Glomerular endothelial cell (primary cell): ENCODE data around the gene BICRA. TPM values are rescaled to one million over a fixed set of nuclear protein-coding genes. Genes with fewer than 3 reads are reported as not detected.

Experiments used
- DNase-seq: peaks from one replicate; pipeline ENCODE4 v3.0.0-alpha.2; 2011; ENCODE audit warnings: low read depth, low spot score; ENCODE audit errors: extremely low read depth
- total RNA-seq: library from RNA; depleted of rRNA; stranded (reverse); fragments of >200 nt; gene quantifications from 2 replicates; pipeline ENCODE4 v1.2.3, GENCODE V29; 2015

BICRA gene
- total RNA-seq, 1 donor from 2014 or later, result 25.4 TPM

GRCh38 chr19:47686679-47687450, 77.9 kb downstream of the BICRA start:
- no peak for DNase-seq

GRCh38 chr19:47687906-47688305, 79.0 kb downstream of the BICRA start:
- no peak for DNase-seq

- no peak for DNase-seq
These were observed 82.2 kb downstream of the BICRA start for GRCh38 chr19:47691090-47691489.

- no peak for DNase-seq
These were observed 82.8 kb downstream of the BICRA start for GRCh38 chr19:47691782-47692181.

- DNase-seq, result no peak
These were observed 84.6 kb downstream of the BICRA start for GRCh38 chr19:47693489-47693888.

GRCh38 chr19:47693903-47694302, 85.0 kb downstream of the BICRA start:
- no peak for DNase-seq

DNA sequence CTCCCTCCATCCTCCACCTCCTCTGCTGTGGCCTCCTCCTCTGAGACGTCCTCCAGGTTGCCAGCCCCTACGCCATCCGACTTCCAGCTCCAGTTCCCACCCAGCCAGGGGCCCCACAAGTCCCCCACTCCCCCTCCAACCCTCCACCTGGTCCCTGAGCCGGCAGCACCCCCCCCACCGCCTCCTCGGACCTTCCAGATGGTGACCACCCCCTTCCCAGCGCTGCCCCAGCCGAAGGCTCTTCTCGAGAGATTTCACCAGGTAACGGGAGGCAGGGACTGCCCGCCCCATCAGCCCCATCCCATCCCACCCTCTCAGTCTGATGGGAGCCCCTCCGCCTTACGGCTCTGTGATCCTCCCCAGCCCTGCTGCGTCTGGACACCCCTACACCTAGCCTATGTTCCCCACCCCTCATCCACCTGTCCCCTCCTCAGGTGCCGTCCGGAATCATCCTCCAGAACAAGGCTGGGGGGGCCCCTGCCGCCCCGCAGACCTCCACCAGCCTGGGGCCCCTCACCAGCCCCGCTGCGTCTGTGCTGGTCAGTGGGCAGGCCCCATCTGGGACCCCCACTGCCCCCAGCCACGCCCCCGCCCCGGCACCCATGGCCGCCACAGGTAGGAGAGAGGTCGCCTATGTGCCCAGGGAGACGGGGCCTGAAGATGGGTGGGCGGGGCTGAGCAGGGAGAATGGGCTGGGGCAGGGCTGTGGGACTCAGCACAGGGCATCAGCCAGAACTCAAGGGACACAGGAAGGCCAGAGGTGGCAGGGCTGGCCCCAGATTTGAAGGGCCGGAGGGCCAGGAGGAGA, 85.7 kb downstream of the BICRA start:
- DNase-seq, result no peak

GRCh38 chr19:47695533-47696262, 86.8 kb downstream of the BICRA start:
- no peak for DNase-seq

GRCh38 chr19:47696635-47697034, 87.7 kb downstream of the BICRA start:
- no peak for DNase-seq

DNA sequence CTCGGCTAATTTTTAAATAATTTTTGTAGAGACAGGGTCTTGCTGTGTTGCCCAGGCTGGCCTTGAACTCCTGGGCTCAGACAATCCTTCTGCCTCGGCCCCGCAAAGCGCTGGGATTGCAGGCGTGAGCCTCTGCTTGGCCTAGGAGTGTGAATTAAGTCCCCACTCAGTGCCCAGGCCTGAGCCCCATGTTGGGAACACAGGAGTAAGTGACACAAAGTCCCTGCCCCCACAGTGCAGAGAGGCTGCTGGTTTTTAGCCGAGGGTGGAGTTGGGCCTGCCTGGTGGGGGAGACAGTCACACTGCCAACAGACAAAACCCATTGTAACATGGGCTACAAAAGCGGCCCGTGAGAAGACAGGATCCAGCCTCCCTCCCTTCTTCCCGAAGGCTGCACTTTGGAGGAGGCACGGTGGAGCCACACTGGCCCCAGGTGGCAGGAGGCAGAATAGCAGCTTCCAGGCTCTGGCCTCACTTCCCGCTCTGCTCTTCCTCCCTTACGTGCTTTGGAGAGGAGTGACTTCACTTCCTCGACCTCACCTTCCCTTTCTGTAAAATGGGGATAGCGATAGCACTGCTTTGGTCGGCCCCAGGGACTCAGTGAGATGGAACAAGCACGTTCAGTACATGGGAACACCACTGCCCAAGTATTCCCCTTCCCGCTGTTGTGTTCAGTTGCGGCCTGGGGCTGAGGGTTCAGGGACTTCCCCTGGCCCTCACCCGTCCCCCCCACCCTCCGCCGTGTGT, 89.1 kb downstream of the BICRA start:
- DNase-seq, result peak; percentile 34

- DNase-seq, result no peak
These were observed 89.9 kb downstream of the BICRA start for GRCh38 chr19:47698631-47699359.

GRCh38 chr19:47699360-47699917, 90.5 kb downstream of the BICRA start:
- no peak for DNase-seq

GRCh38 chr19:47700934-47701716, 92.2 kb downstream of the BICRA start:
- no peak for DNase-seq

DNA sequence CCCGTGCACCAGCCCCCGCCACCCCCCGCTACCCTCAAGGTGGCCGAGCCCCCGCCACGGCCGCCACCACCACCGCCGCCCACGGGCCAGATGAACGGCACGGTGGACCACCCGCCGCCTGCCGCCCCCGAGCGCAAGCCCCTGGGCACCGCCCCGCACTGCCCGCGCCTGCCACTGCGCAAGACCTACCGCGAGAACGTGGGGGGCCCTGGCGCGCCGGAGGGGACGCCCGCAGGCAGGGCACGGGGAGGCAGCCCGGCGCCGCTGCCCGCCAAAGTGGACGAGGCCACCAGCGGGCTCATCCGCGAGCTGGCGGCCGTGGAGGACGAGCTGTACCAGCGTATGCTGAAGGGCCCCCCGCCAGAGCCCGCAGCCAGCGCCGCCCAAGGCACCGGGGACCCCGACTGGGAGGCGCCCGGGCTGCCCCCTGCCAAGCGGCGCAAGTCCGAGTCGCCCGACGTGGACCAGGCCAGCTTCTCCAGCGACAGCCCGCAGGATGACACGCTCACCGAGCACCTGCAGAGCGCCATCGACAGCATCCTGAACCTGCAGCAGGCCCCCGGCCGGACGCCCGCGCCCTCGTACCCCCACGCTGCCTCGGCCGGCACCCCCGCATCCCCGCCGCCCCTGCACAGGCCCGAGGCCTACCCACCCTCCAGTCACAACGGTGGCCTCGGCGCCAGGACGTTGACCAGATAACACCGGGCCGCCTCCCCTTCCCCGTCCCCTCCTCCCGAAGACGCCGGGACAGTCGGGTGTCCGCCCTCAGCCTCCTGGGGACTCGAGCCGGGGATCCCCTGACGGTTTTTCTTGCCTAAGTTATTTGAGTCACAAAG, 93.0 kb downstream of the BICRA start:
- no peak for DNase-seq

DNA sequence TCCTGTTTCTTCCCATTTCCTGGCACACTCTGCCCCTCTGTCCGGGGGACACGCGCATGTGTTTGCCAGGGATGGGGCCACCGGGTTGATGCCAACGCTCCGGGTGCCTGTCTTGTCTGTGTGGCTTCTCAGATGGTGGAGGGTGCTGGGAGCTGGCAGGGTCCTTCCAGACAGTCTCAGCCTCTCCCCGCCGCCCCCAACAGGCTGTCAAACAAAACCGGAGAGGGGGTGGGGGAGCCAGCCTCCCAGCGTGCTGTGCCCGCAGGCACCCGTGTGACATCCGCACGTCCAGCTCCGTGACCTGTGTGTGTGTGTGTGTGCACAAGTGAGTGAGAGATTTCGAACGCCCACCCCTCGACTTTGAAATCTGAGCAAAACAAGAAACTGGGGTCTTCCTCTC, 93.7 kb downstream of the BICRA start:
- no peak for DNase-seq

- DNase-seq, result no peak
These were observed 94.4 kb downstream of the BICRA start for GRCh38 chr19:47703301-47703700.

DNA sequence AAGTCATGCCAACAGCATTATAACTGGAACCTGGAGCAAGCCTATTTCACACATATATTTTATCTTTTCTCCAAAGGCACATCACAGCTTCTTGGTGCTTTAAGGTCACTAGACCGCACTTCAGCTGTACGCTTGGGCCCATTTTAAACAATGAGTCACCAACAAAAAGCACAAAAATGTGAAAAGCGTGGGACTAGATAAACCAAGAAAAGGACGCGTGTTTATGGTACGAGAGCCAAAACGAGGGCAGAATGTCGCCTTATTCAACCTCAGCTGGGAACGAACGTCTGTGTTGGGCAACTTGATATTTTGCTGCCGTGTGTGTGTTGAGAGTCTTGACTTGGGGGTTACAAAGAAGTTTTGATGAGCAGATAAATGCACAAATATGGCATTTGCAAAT, 95.1 kb downstream of the BICRA start:
- no peak for DNase-seq

- no peak for DNase-seq
These were observed 95.7 kb downstream of the BICRA start for GRCh38 chr19:47704656-47705055.
